Fibroblast of pulmonary artery (primary cell): ENCODE data around the gene ATP2B3.

Experiments
- DNase-seq: peaks from one replicate; pipeline ENCODE4 v3.0.0-alpha.2; 2010; ENCODE audit warnings: low read depth
- H3K4me3 ChIP-seq: replicated peaks from 2 replicates; pipeline ENCODE4 v1.5.1; 2011; ENCODE audit warnings: low read depth, mild to moderate bottlenecking, control low read depth, low read length, moderate library complexity
- CTCF ChIP-seq: IDR thresholded peaks from 2 replicates; pipeline ENCODE4 v1.5.1; 2011; ENCODE audit warnings: mild to moderate bottlenecking, control low read depth, low read length, inconsistent platforms; ENCODE audit errors: missing control alignments

ATP2B3 gene

GRCh38 chrX:153595859-153596857 is 78.7 kb downstream of the ATP2B3 start:
- no peak for DNase-seq
- H3K4me3 ChIP-seq = no peak overlapping the region
- TF ChIP-seq CTCF = no peak

GRCh38 chrX:153596981-153597750 is 79.7 kb downstream of the ATP2B3 start:
- H3K4me3 ChIP-seq = no peak overlapping the region
- no peak for TF ChIP-seq CTCF
- DNase-seq = no peak

GRCh38 chrX:153598541-153599191 is 81.2 kb downstream of the ATP2B3 start, which contains the start of gene CCNQ:
TSS of gene CCNQ (minus strand) at chrX:153599139. CDS start at chrX:153599073, 66 bp downstream.
- peak; percentile 20 for DNase-seq
- no peak for TF ChIP-seq CTCF
- H3K4me3 ChIP-seq = peak within 1 kb of the TSS; percentile 68

GRCh38 chrX:153599192-153600031 is 82.0 kb downstream of the ATP2B3 start:
- H3K4me3 ChIP-seq = peak overlapping the region; percentile 68
- peak; percentile 87 for DNase-seq
- TF ChIP-seq CTCF = no peak

GRCh38 chrX:153600032-153600373 is 82.6 kb downstream of the ATP2B3 start:
- peak; percentile 6 for DNase-seq
- no peak for TF ChIP-seq CTCF
- peak overlapping the region; percentile 68 for H3K4me3 ChIP-seq

- no peak overlapping the region for H3K4me3 ChIP-seq
- DNase-seq = no peak
- TF ChIP-seq CTCF = no peak
Observed at GRCh38 chrX:153600921-153601320, 83.5 kb downstream of the ATP2B3 start.
